Measurements from ENCODE around the gene EPHB1. TPM values are rescaled to one million over a fixed set of nuclear protein-coding genes. Genes with fewer than 3 reads are reported as not detected.

EPHB1 gene
- total and polyA plus RNA-seq, 2 of the 13 experiments (the other 11 are each of a cell fraction or from before 2014, with no cell fraction given), result 0.07 to 0.21 TPM

DNA sequence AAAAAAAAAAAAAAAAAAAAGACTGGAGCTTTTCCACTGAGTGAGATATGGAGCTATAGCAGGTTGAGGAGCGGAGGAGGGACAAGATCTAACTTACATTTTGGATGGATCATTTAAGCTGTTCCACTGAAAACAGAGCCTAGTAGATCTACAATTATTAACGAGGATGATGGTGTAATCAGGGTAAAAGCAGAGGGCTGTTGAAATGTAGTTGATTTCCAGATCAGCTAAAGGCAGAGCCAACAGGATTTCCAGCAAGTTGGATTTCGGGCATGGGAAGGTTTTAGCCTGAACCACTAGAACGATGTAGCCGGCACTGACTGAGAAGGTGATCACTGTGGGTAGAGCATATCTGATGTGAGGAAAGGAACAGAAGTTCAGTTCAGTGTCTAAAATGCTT is 360.7 kb downstream of the EPHB1 start:
- no peak for DNase-seq (ENCODE audit: low spot score)
- Histone ChIP-seq H3K9ac (ENCODE audit: insufficient read depth, low read depth, low read length) (no peak overlapping the region), H3K79me2 (ENCODE audit: insufficient read depth, low read length) (no peaks in the 10 kb centered on the region), H3K9me3 (ENCODE audit: low read length) (no peaks in the 10 kb centered on the region), H3K4me3 (replicated peaks in 1 of 3; ENCODE audit: insufficient read depth in 1 of 3, low read depth in 2 of 3, low read length in 3 of 3) (no peak overlapping the region), H3K27ac (ENCODE audit: extremely low read length, insufficient read depth, low read length) (no peak overlapping the region), H3K36me3 (replicated peaks in 1 of 2; ENCODE audit: control insufficient read depth in 1 of 2, insufficient read depth in 2 of 2, low read length in 2 of 2) (no peaks in the 10 kb centered on the region), H3K27me3 (ENCODE audit: control insufficient read depth in 1 of 2, insufficient read depth in 2 of 2, low read length in 2 of 2) (no peaks in the 10 kb centered on the region), H4K20me1 (ENCODE audit: insufficient read depth, low read length) (no peaks in the 10 kb centered on the region), H3K4me2 (ENCODE audit: low read depth, low read length) (no peak overlapping the region), H2AFZ (ENCODE audit: low read length) (no peak overlapping the region), H3K4me1 (ENCODE audit: insufficient read depth, low read length) (no peaks in the 10 kb centered on the region)
- FAIRE-seq, result no peak
- in situ Hi-C loops (cut with HindIII; ENCODE audit: extremely low pct_ligation_motif_present, low pct_unique_long_range_greater_than_20kb) (no loop called here), intact Hi-C loops (cut with micrococcal nuclease; ENCODE audit: unreplicated experiment) (no loop called here)
- BruUV-seq (replicated peaks), result no TSS peak
- TF ChIP-seq ZNF382 (CRISPR knock-in tag; IDR thresholded peaks at IDR 0.05; ENCODE audit: borderline replicate concordance), result no peak
- TF ChIP-seq ZSCAN12 (CRISPR knock-in tag; IDR thresholded peaks at IDR 0.05), result no peak
- TF ChIP-seq, protein P1, sequence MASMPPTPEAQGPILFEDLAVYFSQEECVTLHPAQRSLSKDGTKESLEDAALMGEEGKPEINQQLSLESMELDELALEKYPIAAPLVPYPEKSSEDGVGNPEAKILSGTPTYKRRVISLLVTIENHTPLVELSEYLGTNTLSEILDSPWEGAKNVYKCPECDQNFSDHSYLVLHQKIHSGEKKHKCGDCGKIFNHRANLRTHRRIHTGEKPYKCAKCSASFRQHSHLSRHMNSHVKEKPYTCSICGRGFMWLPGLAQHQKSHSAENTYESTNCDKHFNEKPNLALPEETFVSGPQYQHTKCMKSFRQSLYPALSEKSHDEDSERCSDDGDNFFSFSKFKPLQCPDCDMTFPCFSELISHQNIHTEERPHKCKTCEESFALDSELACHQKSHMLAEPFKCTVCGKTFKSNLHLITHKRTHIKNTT (CRISPR knock-in tag; IDR thresholded peaks at IDR 0.05), result no peak
- TF ChIP-seq, protein P2, sequence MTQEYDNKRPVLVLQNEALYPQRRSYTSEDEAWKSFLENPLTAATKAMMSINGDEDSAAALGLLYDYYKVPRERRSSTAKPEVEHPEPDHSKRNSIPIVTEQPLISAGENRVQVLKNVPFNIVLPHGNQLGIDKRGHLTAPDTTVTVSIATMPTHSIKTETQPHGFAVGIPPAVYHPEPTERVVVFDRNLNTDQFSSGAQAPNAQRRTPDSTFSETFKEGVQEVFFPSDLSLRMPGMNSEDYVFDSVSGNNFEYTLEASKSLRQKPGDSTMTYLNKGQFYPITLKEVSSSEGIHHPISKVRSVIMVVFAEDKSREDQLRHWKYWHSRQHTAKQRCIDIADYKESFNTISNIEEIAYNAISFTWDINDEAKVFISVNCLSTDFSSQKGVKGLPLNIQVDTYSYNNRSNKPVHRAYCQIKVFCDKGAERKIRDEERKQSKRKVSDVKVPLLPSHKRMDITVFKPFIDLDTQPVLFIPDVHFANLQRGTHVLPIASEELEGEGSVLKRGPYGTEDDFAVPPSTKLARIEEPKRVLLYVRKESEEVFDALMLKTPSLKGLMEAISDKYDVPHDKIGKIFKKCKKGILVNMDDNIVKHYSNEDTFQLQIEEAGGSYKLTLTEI (CRISPR knock-in tag; conservative IDR thresholded peaks at IDR 0.05), result no peak
- TF ChIP-seq ZFP90 (CRISPR knock-in tag; IDR thresholded peaks at IDR 0.05; ENCODE audit: borderline replicate concordance), result no peak
- TF ChIP-seq ZFP37 (CRISPR knock-in tag; IDR thresholded peaks at IDR 0.05; ENCODE audit: borderline replicate concordance), result no peak
- no peak for TF ChIP-seq PCBP1 (IDR thresholded peaks at IDR 0.05; ENCODE audit: borderline replicate concordance, low read depth, low read length)
- no peak for TF ChIP-seq MED1 (CRISPR knock-in tag; IDR thresholded peaks at IDR 0.05)
- POLR2A ChIA-PET, result no interaction called here
- CTCF ChIA-PET (ENCODE audit: low intra/inter-chr PET ratio, low total read pairs), result no interaction called here
- ATAC-seq, result no peak
- WGBS (ENCODE audit: low lambda C conversion rate), result 2% methylated on average over 5 of the region's 5 CpGs
